Muscle of back (tissue), 11 donors: Measurements from ENCODE around the gene RTP1. TPM values are rescaled to one million over a fixed set of nuclear protein-coding genes. Genes with fewer than 3 reads are reported as not detected.
"Not testable (repeated sequence)": the region's sequence is repeated elsewhere in the genome, so short reads cannot be mapped to it uniquely, and the experiment has no call there.

Source experiments
- DNase-seq, 3 donors: peaks; one replicate each; pipeline versions ENCODE4 v3.0.0 to v3.0.0-alpha.2; 2013
- polyA plus RNA-seq, 10 donors: library from polyadenylated mRNA; unstranded; fragments of 120-200 nt; gene quantifications; one replicate each; pipeline ENCODE4 v1.2.1, GENCODE V29; 2013; ENCODE audit not compliant: insufficient read length in 10 of 10

The RTP1 gene
- polyA plus RNA-seq, 10 donors = 0.09 to 0.39 (median 0.13) TPM; not detected in 5

DNA sequence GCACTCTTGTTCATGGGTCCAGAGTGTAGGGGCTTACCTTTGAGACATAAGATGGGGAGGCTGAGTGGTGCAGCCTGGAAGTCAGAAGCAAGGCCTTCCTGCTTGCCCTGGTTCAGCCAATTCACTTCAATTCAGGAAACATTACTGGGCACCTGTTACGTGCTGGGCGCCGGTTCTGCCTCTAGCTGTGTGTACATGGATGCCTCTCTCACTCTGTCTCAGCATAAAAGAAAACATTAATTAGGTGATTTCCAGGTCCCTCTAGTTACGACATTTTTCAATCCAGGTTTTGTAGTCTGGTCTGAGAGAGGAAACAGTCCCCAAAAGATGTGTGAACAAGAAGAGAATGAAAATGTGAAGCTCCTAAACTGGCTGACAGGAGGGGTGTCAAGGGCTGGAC, 1.2 kb downstream of the RTP1 start:
- no peak for DNase-seq

DNA sequence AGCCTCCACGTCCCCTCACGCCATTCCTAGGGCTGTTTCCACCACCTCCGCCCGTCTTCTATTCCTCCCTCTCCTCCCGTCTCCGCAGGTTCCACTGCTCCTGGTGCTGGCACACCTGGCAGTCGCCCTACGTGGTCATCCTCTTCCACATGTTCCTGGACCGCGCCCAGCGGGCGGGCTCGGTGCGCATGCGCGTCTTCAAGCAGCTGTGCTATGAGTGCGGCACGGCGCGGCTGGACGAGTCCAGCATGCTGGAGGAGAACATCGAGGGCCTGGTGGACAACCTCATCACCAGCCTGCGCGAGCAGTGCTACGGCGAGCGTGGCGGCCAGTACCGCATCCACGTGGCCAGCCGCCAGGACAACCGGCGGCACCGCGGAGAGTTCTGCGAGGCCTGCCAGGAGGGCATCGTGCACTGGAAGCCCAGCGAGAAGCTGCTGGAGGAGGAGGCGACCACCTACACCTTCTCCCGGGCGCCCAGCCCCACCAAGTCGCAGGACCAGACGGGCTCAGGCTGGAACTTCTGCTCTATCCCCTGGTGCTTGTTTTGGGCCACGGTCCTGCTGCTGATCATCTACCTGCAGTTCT, 2.3 kb downstream of the RTP1 start:
- not testable (repeated sequence) for DNase-seq

DNA sequence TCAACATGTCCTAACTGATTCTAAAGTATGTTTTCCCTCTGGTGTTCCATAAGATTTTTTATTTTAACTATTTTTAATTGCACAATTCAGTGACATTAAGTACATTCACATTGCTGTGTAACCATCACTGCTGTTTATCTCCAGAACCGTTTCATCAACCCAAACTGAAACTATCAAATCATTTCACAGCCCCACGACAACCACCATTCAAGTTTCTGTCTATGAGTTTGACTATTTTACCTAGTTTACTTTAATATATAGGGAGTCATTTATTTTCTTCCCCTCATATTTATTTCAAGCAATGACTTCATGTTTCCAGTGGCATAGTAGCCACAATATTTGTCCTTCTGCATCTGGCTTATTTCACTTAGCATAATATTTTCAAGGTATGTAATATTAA, 8.4 kb downstream of the RTP1 start:
- no peak for DNase-seq

DNA sequence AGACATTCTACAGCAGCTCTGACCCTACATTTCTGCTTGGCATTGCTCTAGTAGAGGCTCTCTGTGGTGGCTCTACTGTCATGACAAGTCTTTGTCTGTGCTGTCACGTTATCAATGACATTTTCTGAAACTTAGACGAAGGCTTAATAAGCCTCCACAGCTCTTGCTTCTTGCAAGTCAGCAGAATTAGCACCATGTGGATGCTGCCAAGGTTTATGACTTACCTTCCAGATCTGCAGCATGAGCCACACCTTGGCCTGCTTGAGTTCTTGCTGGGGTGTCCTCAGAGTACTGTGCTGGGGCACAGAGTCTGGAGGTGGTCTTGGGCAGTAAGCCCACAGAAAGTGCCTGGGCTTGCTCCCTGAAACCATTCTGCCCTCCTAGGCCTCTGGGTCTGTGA, 9.8 kb downstream of the RTP1 start:
- DNase-seq = no peak

DNA sequence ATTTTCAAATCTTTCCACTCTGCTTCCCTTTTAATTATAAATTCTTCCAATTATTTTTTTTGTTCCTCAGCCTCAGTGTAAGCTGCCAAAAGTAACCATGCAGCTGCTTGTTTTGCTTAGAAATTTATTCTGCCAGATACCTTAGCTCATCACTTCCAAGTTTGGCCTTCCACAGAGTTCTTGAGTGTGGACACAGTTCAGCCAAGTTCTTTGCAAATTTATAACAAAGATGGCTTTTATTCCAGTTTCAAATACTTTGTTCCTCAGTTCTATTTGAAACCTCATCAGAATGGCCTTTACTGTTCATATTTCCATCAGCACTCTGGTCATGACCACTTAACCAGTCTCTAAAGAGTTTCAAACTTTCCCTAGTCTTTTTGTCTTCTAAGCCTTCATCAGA, 10.3 kb downstream of the RTP1 start:
- peak in 1 of 3 donors; percentile 17 for DNase-seq

DNA sequence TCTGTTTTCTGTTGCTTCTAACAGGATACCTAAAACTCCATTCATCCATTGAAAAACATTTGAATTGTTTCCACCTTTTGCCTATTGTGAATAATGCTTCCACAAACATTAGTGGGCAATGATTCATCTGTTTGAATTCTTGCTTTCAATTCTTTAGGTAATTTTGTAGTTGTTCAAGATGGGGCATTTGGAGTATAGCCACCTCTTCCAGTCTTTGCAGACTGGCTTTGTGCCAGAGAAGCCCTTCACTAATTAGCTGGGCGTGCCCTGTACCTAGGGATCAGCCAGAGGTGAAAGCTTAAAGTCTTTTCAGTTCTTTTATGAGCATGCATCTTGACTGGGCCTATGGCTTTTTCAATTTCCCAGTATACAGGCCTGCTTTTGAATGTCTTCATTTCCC, 10.9 kb downstream of the RTP1 start:
- DNase-seq = no peak

DNA sequence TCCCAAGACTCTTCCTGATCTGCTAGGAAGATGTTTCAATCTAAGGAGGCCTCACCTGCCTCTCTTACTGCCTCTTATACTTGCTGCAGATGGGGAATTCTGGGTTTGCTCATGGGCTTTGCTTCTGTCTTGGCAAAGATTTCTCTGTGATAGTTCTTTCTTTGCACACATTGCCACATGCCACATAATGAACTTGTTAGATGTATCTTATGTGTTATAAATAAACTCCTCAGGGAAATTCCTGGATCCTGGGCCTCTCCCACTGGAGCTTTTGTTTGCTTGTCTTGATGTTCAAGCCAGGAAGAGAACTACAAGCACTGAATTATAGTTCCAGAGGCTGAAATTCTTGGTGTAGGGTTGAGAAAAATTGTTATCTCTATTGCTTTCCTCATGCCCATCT, 12.2 kb downstream of the RTP1 start:
- no peak for DNase-seq

DNA sequence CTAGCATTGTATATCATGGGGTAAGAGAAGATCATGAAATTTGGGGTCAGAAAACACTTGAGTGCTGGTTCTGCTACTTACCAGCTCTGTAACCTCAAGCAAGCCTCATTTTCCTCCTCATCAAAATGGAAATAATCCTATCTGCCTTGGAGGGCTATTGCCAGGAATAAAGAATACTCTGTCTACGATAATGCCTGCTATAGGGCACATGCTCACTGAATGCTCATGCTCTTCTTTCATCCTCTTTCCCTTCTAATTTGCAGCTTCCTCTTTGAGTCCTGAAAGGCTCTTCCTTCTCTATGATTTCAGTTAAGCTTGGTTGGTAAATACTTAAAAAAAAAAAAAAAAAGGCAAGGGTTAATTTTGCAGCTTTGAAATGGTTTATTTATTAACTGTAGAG, 12.8 kb downstream of the RTP1 start:
- DNase-seq = no peak

DNA sequence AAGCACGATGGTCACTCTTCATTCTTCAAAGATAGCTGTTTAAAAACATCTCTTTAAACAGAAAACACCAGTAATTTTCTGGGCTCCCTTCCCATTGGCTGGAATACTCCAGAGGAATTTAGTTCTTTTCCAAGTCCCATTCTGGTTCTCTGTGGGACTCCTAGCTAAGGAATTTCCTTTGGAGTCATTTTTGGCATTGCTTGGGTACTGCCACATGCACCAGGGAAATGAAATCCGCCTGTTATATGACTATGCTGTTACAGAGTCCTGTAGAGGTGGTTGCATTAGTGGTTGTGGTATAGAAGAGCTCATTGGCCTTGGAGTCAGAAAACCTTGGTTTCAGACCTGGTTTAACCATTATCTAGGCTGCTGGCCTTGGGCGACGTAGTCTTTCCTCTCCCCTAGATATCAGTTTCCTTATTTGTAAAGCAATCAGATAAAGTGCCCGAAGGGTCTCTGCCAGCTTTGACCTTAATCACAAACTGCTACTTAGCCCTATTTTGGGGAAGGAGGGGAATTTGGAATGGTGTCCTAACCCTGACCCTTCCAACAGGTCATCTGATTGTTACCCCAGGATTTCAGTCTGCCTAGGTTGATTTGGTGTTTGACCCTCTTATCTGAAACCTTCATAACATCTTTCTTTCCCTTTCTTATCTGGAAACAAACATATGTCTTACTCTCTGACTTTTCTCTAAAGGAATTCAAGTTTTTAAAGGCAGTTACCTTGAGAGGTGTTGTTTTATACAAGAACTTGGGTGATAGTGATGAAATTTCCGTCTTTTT, 13.4 kb downstream of the RTP1 start:
- DNase-seq = peak in 2 of 3 donors; percentile 17 to 31

DNA sequence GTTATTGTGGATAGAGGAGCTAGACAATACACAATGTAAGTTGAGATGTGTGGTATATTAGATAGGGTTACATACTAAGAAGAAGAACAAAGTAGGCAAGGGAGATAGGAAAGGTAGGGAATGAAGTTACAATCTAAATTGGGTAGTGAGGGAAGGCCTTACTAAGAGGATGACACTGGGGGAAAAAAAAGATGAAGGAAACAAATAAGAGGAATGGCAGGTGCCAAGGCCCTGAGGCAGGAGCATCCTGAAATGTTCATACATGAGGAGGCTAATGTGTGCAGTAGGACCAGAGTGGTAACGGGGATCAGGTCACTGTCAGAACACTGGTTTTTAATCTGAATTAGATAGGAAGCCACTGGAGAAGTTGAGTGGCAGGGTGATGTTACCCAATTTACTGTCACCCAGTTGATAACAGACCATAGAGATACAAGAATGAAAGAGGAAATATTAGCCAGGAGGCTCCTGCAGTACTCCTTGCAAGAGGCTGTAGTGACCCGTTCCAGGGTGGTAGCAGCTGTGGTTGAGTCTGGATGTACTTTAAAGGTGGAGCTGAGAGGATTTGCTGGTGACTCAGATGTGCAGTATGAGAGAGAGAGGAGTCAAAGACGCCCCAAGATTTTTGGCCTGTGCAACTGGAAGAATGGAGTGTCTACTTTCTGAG, 14.4 kb downstream of the RTP1 start:
- no peak for DNase-seq

DNA sequence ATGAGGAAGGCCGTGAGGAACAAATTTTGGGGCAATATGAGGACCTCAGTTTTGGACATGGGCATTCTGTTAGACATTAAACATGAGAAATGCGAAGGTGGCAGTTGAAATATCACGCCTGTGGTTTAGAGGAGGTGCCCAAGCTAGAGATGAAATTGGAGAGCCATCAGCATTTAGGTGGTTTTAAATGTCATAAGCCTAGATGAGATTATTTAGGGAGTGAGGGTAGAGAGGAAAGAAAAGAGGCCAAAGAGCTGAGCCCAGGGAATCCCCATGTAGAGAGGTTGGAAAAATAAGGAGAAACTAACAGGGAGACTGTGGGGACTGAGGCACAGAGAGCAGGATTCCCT, 14.9 kb downstream of the RTP1 start:
- DNase-seq = no peak

DNA sequence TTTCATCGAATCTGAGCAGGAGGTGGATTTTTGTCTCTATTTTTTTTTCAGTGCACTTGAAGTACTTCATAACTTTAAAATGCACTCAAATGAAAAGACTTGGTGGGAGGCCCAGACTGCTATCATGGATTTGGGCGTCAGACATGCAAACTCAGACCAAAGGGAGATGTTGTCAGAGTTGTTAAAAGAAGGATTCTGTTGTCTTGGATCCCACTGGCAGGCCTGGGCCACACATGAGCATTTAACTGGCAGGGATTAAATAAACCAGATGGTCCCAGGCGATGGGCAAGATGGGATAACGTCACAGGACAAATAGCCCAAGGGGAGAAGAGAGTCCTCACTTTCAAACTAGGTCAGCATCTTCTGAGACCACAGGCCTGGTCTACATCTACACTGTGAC, 15.4 kb downstream of the RTP1 start:
- DNase-seq = no peak

DNA sequence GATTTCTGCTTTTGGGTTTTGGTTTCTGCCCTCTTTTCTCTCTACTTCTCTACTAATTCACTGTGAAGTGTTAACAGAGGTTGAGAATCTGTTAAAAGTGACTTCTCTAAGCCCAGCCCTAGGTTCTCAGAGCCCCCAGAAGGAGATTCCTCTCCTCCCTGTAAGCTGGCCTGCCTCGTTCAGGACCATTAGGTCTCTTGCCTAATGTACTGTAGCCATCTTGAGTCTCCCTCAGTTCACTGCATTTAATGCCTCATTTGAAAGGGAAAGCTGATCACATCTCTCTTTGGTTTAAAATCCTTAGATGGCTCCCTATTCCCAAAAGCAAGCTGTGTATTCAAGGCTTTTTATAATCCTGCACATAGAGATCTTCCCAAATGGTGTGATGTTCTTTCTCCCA, 16.3 kb downstream of the RTP1 start:
- DNase-seq = no peak

DNA sequence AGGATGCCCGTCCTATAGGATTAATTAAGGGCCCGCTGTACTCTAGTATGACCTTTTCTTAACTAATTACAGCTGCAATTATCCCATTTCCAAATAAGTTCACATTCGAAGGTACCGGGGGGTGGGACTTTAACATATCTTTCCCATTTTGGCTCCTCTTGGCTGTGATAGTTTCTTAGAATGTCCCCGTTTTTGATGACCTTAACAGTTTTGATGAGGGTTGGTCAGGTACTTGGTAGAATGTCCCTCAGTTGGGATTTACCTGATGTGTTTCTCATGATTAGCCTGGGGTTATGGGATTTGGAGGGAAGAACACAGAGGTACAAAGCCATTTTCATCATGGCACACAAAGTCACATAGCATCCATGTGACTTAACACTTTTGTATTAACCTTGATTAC, 18.2 kb downstream of the RTP1 start:
- DNase-seq = no peak

DNA sequence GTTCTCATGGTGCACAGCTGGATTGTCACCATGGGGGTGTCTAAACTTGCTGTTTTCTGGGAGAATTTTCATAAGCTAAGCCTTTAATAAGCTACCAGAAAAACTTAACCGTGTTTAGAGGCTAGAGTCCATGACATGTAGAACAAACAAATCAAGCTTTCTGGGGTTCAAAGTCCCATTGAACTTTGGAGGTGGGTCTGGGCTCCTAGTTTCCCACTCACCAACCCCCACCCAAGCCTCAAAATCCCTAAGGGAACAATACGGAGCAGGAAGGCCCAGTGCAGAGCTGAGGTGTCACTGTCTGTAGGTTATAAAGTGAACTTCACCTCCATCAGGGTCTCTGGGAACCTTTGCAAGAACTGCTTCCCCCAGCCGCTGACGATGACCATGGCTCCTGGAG, 25.5 kb downstream of the RTP1 start:
- DNase-seq = no peak

DNA sequence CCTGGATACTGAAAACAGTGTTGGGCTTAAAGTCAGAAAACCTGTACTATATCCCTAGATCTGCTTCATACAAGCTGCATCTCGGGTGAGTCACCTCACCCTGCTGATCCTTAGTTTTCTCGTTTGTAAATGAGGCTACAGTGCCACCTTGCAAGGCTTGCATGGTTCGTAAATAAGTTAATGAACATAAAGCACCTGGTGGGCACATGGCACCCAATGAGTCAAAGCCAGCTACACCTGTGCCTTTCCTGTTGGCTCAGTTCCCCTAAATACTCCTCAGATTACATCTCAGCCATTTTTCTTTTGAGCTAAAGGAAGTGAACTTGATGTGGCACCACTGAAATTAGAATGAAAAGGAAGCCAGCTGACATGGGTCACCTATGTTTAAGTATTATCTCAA, 26.5 kb downstream of the RTP1 start:
- no peak for DNase-seq

DNA sequence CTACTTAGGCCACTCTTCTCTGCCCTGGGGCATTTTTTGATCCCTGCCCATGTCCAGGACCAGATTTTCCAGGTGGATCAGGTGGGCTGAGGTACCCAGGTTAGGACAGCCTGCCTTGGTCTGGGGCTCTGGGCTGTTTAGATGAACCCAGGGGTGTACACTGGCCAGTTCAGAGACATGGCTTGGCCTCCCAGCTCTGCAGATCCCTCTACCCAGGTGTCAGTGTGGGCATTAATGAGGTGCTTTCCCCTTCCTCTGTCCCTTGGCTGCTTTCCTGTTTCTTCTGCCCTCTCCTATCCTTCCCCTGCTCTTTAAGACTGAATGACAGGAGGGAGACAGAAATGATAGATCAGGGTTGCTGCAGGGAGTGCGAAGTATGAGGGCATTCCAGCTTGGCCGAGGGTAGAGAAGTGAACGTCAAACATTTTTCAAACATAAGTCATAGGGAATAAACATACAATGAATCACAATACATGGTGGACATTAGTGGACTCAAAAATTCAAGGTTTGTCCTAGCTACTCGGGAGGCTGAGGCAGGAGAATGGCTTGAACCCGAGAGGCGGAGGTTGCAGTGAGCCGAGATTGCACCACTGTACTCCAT, 30.5 kb downstream of the RTP1 start:
- no peak for DNase-seq

DNA sequence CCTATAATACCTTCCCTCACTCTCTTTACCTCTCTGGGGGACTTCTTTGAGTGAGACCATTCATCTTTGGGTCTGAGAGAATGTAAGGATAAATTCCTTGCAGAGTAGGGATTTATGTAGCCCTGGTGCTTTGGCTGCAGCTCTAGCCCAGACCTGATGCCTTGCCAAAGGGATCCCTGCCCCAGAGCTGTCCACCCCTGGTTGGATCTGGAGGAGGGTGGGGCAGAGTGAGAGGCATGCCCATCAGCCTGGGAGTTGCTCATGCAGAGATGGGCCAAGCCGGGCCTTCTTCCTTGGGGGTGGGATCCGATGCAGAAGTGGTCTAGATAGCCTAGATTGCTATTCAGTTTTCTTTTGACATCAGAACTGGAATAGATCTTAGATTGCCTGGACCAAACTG, 31.5 kb downstream of the RTP1 start:
- DNase-seq = no peak

DNA sequence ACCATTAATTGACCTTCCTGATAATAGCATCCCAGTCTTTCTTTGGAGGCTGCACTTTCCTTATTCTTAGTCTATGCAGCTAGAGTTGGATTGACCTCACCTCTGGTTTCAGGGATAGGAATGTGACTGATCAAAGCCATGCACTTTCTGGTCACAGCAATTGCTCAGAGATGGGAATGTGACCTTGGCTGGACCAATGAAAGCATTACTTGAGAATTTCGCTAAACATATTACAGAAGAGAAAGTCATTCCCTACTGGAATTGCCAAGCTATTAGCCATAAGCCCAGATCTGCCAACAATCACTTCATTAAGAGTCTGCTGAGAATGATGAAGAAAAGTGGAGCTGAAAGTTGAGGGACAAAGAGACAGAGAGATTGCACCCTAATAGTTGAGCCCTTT, 32.7 kb downstream of the RTP1 start:
- DNase-seq = no peak

DNA sequence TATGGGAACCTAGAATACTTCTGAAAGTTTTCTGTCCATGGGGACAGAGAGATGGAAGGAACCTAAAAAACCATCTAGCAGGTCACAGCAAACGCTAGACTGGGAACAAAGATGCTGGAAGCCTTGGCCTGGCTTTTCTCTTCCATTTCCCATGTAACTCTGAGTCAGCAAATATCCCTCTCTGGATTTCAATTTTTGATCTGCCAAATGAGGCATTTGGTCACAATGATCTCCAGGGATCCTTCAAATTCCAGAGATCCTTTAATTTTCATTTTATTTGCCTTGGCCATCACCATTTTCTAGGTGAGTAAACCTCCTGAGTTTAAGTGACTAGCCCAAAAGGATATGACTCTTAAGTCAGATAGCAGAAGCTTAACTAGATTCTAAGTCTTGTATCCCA, 39.7 kb downstream of the RTP1 start:
- no peak for DNase-seq

DNA sequence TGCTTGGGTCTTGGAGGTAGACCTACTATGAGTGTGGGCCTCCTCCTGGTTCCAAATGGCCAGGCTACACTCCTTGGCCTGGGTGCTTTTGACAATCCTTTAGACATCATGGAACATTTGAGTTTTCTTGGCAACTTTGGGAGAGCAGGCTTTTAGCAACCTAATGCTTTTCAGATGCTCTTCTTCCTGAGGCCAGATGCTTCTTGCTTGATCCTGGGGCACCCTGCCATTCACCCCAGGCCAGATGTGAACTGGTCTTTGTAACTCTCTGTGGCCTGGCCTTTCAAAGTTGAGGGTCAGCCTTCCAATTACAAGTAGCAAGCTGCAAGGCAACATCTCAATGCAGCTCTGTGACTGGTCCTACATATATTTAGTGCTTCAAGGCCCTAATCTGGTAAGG, 40.5 kb downstream of the RTP1 start:
- DNase-seq = no peak

DNA sequence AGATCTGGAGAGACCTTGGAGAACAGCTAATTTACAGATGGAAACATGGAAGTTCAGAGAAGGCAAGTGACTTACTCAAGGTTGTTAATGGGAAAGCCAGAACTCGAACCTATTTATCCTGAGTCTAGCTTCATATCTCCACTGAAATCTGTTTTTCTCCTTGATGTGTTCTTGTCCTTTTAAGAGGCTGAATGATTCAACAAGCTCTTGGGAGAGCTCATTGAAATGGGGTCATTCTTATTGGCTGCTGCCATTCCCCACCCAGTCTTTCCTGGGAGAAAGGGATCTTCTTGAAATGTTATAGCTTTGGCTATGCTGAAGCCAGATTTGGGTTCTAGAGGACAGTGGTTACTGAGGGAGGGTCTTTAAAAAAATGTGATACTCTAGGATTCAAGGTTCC, 41.0 kb downstream of the RTP1 start:
- DNase-seq = no peak

DNA sequence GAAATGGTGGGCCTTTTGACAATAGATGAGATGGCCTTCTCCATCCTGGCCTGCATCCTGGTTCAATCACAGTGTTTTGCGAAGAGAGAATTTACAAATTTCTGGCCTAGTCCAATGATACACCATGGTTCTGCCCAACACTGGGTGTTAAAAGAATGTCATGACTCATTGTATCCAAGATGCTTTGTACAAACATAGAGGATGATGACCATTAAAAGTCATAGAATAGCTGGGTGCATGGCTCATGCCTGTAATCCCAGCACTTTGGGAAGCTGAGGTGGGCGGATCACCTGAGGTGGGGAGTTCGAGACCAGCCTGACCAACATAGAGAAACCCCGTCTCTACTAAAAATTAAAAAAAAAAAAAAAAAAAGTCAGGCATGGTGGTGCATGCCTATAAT, 41.5 kb downstream of the RTP1 start:
- DNase-seq = not testable (repeated sequence)
